Measurements from ENCODE around the gene KCNJ1. TPM values are rescaled to one million over a fixed set of nuclear protein-coding genes. Genes with fewer than 3 reads are reported as not detected.

KCNJ1 gene
- total RNA-seq, 2 experiments from 2014 or later = 0.06 to 0.11 TPM

GRCh38 chr11:128862908-128863660 lies 4.0 kb downstream of the KCNJ1 start:
- DNase-seq (ENCODE audit: low spot score) = no peak
- intact Hi-C loops (cut with micrococcal nuclease; ENCODE audit: unreplicated experiment) = no loop called here
- Histone ChIP-seq H3K4me1 (ENCODE audit: insufficient read depth, low read length, poor library complexity, severe bottlenecking) (peaks cover 8% of the 10 kb centered on the region), H3K4me3 (ENCODE audit: low read depth, low read length, poor library complexity, severe bottlenecking) (no peak overlapping the region), H3K79me2 (ENCODE audit: insufficient read depth, low read depth, low read length) (no peaks in the 10 kb centered on the region), H3K27ac (ENCODE audit: low read depth, low read length, poor library complexity, severe bottlenecking) (no peak overlapping the region), H3K36me3 (ENCODE audit: insufficient read depth, low read length) (no peaks in the 10 kb centered on the region), H3K9me3 (ENCODE audit: low read length) (no peaks in the 10 kb centered on the region), H4K20me1 (ENCODE audit: insufficient read depth, low read length) (no peaks in the 10 kb centered on the region), H3K4me2 (ENCODE audit: low read length) (no peak overlapping the region), H3K9me2 (ENCODE audit: insufficient read depth, low read length) (no peaks in the 10 kb centered on the region), H2AFZ (ENCODE audit: low read length) (no peak overlapping the region)
- no TSS peak for BruUV-seq (replicated peaks)
- TF ChIP-seq CTCF (conservative IDR thresholded peaks at IDR 0.05; ENCODE audit: low read length) (no peak), EZH2phosphoT487 (IDR thresholded peaks at IDR 0.05; ENCODE audit: borderline replicate concordance, low read depth, low read length) (no peak)
- POLR2A ChIA-PET = interaction anchor here (0.5 to 1.0 kb wide), 3 partner anchors 12 to 309 kb away, joined by 3 to 4 read pairs (median 3); no protein-coding TSS in a partner anchor
- CTCF ChIA-PET (ENCODE audit: unreplicated experiment) = no interaction called here

- POLR2A ChIA-PET = interaction anchor here (1.0 kb wide), 1 partner anchor 11 kb away, joined by 3 read pairs; no protein-coding TSS in a partner anchor
- Histone ChIP-seq H3K4me2 (ENCODE audit: low read length) (no peak overlapping the region), H3K9me2 (ENCODE audit: insufficient read depth, low read length) (no peaks in the 10 kb centered on the region), H3K4me3 (ENCODE audit: low read depth, low read length, poor library complexity, severe bottlenecking) (no peak overlapping the region), H3K9me3 (ENCODE audit: low read length) (no peaks in the 10 kb centered on the region), H3K4me1 (ENCODE audit: insufficient read depth, low read length, poor library complexity, severe bottlenecking) (peaks cover 8% of the 10 kb centered on the region), H2AFZ (ENCODE audit: low read length) (no peak overlapping the region), H3K79me2 (ENCODE audit: insufficient read depth, low read depth, low read length) (no peaks in the 10 kb centered on the region), H3K36me3 (ENCODE audit: insufficient read depth, low read length) (no peaks in the 10 kb centered on the region), H3K27ac (ENCODE audit: low read depth, low read length, poor library complexity, severe bottlenecking) (no peak overlapping the region), H4K20me1 (ENCODE audit: insufficient read depth, low read length) (no peaks in the 10 kb centered on the region)
- intact Hi-C loops (cut with micrococcal nuclease; ENCODE audit: unreplicated experiment) = no loop called here
- CTCF ChIA-PET (ENCODE audit: unreplicated experiment) = no interaction called here
- BruUV-seq (replicated peaks) = no TSS peak
- no peak for DNase-seq (ENCODE audit: low spot score)
- TF ChIP-seq CTCF (conservative IDR thresholded peaks at IDR 0.05; ENCODE audit: low read length) (no peak), EZH2phosphoT487 (IDR thresholded peaks at IDR 0.05; ENCODE audit: borderline replicate concordance, low read depth, low read length) (no peak)
Measured at GRCh38 chr11:128862406-128862805, 4.7 kb downstream of the KCNJ1 start.
